ENCODE data around the gene DOCK10.

DNA sequence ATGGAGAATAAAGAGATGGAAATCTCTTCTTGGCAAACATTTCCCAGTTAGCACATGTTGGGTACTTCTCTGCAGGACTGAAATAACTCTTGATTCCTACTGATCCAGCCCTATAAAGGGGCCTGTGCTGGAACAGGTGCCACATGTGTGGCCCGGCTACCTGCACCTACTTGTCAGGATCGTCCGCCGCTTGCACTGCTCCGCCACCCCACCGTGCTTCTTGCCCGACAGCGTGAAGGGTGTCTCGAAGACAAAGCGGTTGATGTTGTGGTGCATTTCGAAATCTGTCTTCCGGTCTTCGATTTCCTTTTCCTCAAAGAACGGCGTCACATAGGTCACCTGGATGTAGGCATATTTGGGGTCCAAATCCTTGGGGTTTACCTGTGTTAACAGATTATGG, 267.5 kb downstream of the DOCK10 start:
- TF ChIP-seq CTCF (conservative IDR thresholded peaks at IDR 0.05 in 1 of 2, IDR thresholded peaks at IDR 0.05 in 1 of 2; ENCODE audit: low read depth in 1 of 2, low read length in 2 of 2) (no peak), EZH2 (IDR thresholded peaks at IDR 0.05; ENCODE audit: low read length, missing control alignments) (no peak)
